HS-27A (cell line): ENCODE measurements around the gene SRSF6.
A peak's percentile ranks its signal among the peaks of the same experiment; 100 is the strongest.
"Not testable (repeated sequence)": the region's sequence is repeated elsewhere in the genome, so short reads cannot be mapped to it uniquely, and the experiment has no call there.

Experiments used
- DNase-seq: peaks from one replicate; pipeline ENCODE4 v3.0.0-alpha.2; 2012; ENCODE audit warnings: low read depth, missing footprints

Gene SRSF6

GRCh38 chr20:43448748-43449535, 8.8 kb upstream of the SRSF6 start:
- no peak for DNase-seq

GRCh38 chr20:43450841-43451799, 6.6 kb upstream of the SRSF6 start:
- DNase-seq = no peak

- DNase-seq = no peak
Measured at GRCh38 chr20:43452404-43453126, 5.1 kb upstream of the SRSF6 start.

- DNase-seq = not testable (repeated sequence)
Measured at GRCh38 chr20:43456252-43456651, 1.4 kb upstream of the SRSF6 start.

- peak; percentile 91 for DNase-seq
Measured at GRCh38 chr20:43456809-43457639, 672 bp upstream of the SRSF6 start.

- no peak for DNase-seq
Measured at GRCh38 chr20:43458422-43458924, 777 bp downstream of the SRSF6 start.

GRCh38 chr20:43459022-43459942, 1.6 kb downstream of the SRSF6 start:
- DNase-seq = no peak

- DNase-seq = no peak
Measured at GRCh38 chr20:43460172-43460829, 2.6 kb downstream of the SRSF6 start.

GRCh38 chr20:43460830-43461200, 3.1 kb downstream of the SRSF6 start:
- DNase-seq = no peak

- no peak for DNase-seq
Measured at GRCh38 chr20:43461894-43462659, 4.4 kb downstream of the SRSF6 start.

GRCh38 chr20:43462660-43463526, 5.2 kb downstream of the SRSF6 start:
- no peak for DNase-seq

- no peak for DNase-seq
Measured at GRCh38 chr20:43463527-43464218, 6.0 kb downstream of the SRSF6 start.

GRCh38 chr20:43464219-43464790, 6.6 kb downstream of the SRSF6 start:
- DNase-seq = no peak

- DNase-seq = no peak
Measured at GRCh38 chr20:43465625-43465943, 7.9 kb downstream of the SRSF6 start.

GRCh38 chr20:43467589-43467988, 9.9 kb downstream of the SRSF6 start:
- no peak for DNase-seq

GRCh38 chr20:43472671-43473380, 15.1 kb downstream of the SRSF6 start:
- no peak for DNase-seq

- DNase-seq = no peak
Measured at GRCh38 chr20:43473381-43473704, 15.6 kb downstream of the SRSF6 start.
